GM12892 (cell line): Measurements from ENCODE around the gene IDH2.

ENCODE experiments used
- POLR2AphosphoS5 ChIP-seq: IDR thresholded peaks from 2 replicates; pipeline ENCODE4 v1.6.1; 2011; ENCODE audit warnings: low read depth, low read length, control low read depth
- TAF1 ChIP-seq: IDR thresholded peaks from 2 replicates; pipeline ENCODE4 v1.6.1; 2011; ENCODE audit warnings: low read depth, mild to moderate bottlenecking, control low read depth, low read length, borderline replicate concordance

- TF ChIP-seq TAF1 (no peak), POLR2AphosphoS5 (no peak)
Measured at GRCh38 chr15:90083954-90084607, 18.2 kb downstream of the IDH2 start.
